HFF-Myc (cell line): ENCODE results near the gene NKX1-1.
"Not testable (repeated sequence)": the region's sequence is repeated elsewhere in the genome, so short reads cannot be mapped to it uniquely, and the experiment has no call there.

Source experiments
- DNase-seq: peaks from one replicate; pipeline ENCODE4 v3.0.0-alpha.2; 2011; ENCODE audit warnings: low read depth; ENCODE audit errors: extremely low read depth
- H3K4me3 ChIP-seq: replicated peaks from 2 replicates; pipeline ENCODE4 v1.5.1; 2011; ENCODE audit warnings: low read depth, mild to moderate bottlenecking, control low read depth, low read length
- CTCF ChIP-seq: IDR thresholded peaks from 2 replicates; pipeline ENCODE4 v1.5.1; 2012; ENCODE audit warnings: mild to moderate bottlenecking, low read depth, low read length, control low read depth; ENCODE audit errors: missing control alignments

NKX1-1 gene

GRCh38 chr4:1449475-1449832 lies 43.2 kb upstream of the NKX1-1 start:
- DNase-seq = no peak
- TF ChIP-seq CTCF = no peak
- H3K4me3 ChIP-seq = no peak overlapping the region

GRCh38 chr4:1448589-1449420 lies 42.6 kb upstream of the NKX1-1 start:
- no peak overlapping the region for H3K4me3 ChIP-seq
- no peak for TF ChIP-seq CTCF
- DNase-seq = no peak

- no peak overlapping the region for H3K4me3 ChIP-seq
- TF ChIP-seq CTCF = no peak
- DNase-seq = no peak
These were observed 41.7 kb upstream of the NKX1-1 start for GRCh38 chr4:1447676-1448588.

GRCh38 chr4:1446502-1447386 lies 40.5 kb upstream of the NKX1-1 start:
- no peak for DNase-seq
- no peak overlapping the region for H3K4me3 ChIP-seq
- TF ChIP-seq CTCF = no peak

GRCh38 chr4:1445716-1446445 lies 39.6 kb upstream of the NKX1-1 start:
- H3K4me3 ChIP-seq = no peak overlapping the region
- no peak for DNase-seq
- TF ChIP-seq CTCF = no peak

GRCh38 chr4:1443688-1444172 lies 37.5 kb upstream of the NKX1-1 start:
- not testable (repeated sequence) for DNase-seq, H3K4me3 ChIP-seq
